Upper lobe of left lung (tissue), 6 donors: ENCODE data around the gene GRIN1. TPM values are rescaled to one million over a fixed set of nuclear protein-coding genes. Genes with fewer than 3 reads are reported as not detected.

Experiments used
- ATAC-seq, 2 donors: fragments of 200-7000 bp; cut with Tn5 transposase; one replicate each; pipeline ENCODE4 v1.9.1; 2022; ENCODE audit warnings: mild to moderate bottlenecking in 2 of 2, moderate library complexity in 2 of 2; ENCODE audit not compliant: low FRiP score in 2 of 2
- DNase-seq, 2 donors: peaks; one replicate each; pipeline ENCODE4 v3.0.0-alpha.2; 2019 to 2020
- H3K27ac ChIP-seq, 4 donors: fragments of 200-600 bp; sonication (generic); one replicate each; pipeline ENCODE4 v1.5.1; 2016 to 2019
- H3K27me3 ChIP-seq, 4 donors: fragments of 200-600 bp; sonication (generic); one replicate each; pipeline ENCODE4 v1.5.1; 2017 to 2019
- H3K36me3 ChIP-seq, 4 donors: fragments of 200-600 bp; sonication (generic); one replicate each; pipeline ENCODE4 v1.5.1; 2016 to 2019
- H3K4me1 ChIP-seq, 4 donors: fragments of 200-600 bp; sonication (generic); one replicate each; pipeline ENCODE4 v1.5.1; 2018 to 2019
- H3K4me3 ChIP-seq, 4 donors: fragments of 200-600 bp; sonication (generic); one replicate each; pipeline ENCODE4 v1.5.1; 2017 to 2019; ENCODE audit warnings: mild to moderate bottlenecking in 2 of 4, moderate library complexity in 1 of 4
- H3K9me3 ChIP-seq, 4 donors: fragments of 200-600 bp; sonication (generic); one replicate each; pipeline ENCODE4 v1.5.1; 2018 to 2019
- EP300 ChIP-seq, 4 donors: sonication (generic); formaldehyde crosslinking; IDR thresholded peaks; one replicate each; pipeline ENCODE4 v1.5.1; 2017; ENCODE audit warnings: antibody characterized with exemption in 4 of 4, control low read depth in 2 of 4
- POLR2A ChIP-seq, 4 donors: fragments of 450-650 bp; IDR thresholded peaks; one replicate each; pipeline ENCODE4 v1.5.1; 2016 to 2017; ENCODE audit warnings: antibody characterized with exemption in 4 of 4, mild to moderate bottlenecking in 2 of 4
- POLR2AphosphoS5 ChIP-seq, 2 donors: sonication (generic); formaldehyde crosslinking; IDR thresholded peaks; one replicate each; pipeline ENCODE4 v1.5.1; 2017; ENCODE audit warnings: antibody characterized with exemption in 2 of 2
- whole genome bisulfite sequencing, 2 donors: methylation state at CpG; one replicate each; pipeline ENCODE4 v1.1.5; 2017 to 2018; 5-methylcytosine and 5-hydroxymethylcytosine counted together
- total RNA-seq, 6 donors: library from RNA; depleted of rRNA in 4 of 6; stranded (reverse); fragments of >200 nt in 4 of 6; gene quantifications; one replicate each; pipeline versions ENCODE4 v1.1.0 to v1.2.1, GENCODE V29; 2016 to 2021
- TF ChIP-seq, protein P1 (sequence below), 6 experiments: fragments of 450-650 bp in 4 of 6; fragments of 200-600 bp in 2 of 6; sonication (generic) in 2 of 6; IDR thresholded peaks; one replicate each; pipeline ENCODE4 v1.5.1; 2016 to 2019; ENCODE audit warnings: antibody characterized with exemption in 6 of 6
- donor health status: DM: no; HTN: no; CAD: no; lungs with moderate emphysema.
- donor health status: DM: no; HTN: yes; CAD: no; lungs with severe emphysema.

Gene GRIN1
- total RNA-seq, 6 donors from 2014 or later: 0.17 to 2.1 (median 0.49) TPM; not detected in 3

DNA sequence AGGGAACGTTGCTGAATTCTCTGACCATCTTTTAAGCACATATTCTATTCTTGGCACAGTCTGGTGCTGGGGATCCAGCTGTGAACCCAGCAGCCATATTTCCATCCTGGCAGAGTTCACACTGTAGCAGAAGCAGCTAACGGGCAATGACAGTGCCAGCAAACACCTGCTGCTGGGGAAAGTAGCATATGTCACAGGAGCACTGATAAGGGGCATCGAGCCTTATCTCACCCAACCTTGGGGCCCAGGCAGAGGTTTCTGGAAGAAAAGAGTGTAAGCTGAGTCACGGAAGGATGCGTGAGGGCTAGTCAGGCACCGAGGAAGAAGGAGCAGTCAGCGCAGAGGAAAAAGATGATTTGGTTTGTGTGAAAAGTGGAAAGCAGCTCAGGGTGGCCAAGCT is 67.6 kb downstream of the GRIN1 start:
- DNase-seq (no peak), ATAC-seq (no peak)
- no peak for TF ChIP-seq POLR2AphosphoS5 (IDR thresholded peaks at IDR 0.05)
- no peak for TF ChIP-seq EP300 (IDR thresholded peaks at IDR 0.05)
- TF ChIP-seq POLR2A (IDR thresholded peaks at IDR 0.05): no peak
- TF ChIP-seq, protein P1, sequence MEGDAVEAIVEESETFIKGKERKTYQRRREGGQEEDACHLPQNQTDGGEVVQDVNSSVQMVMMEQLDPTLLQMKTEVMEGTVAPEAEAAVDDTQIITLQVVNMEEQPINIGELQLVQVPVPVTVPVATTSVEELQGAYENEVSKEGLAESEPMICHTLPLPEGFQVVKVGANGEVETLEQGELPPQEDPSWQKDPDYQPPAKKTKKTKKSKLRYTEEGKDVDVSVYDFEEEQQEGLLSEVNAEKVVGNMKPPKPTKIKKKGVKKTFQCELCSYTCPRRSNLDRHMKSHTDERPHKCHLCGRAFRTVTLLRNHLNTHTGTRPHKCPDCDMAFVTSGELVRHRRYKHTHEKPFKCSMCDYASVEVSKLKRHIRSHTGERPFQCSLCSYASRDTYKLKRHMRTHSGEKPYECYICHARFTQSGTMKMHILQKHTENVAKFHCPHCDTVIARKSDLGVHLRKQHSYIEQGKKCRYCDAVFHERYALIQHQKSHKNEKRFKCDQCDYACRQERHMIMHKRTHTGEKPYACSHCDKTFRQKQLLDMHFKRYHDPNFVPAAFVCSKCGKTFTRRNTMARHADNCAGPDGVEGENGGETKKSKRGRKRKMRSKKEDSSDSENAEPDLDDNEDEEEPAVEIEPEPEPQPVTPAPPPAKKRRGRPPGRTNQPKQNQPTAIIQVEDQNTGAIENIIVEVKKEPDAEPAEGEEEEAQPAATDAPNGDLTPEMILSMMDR (IDR thresholded peaks at IDR 0.05): no peak
- Histone ChIP-seq H3K27me3 (no peaks in the 10 kb centered on the region), H3K27ac (no peak overlapping the region), H3K9me3 (no peaks in the 10 kb centered on the region), H3K4me3 (peak overlapping the region in 3 of 4 donors; percentile 87 to 96 (median 94)), H3K4me1 (peaks cover 25 to 56% (median 40%) of the 10 kb centered on the region in 4 donors), H3K36me3 (peaks cover 0 to 21% (median 9%) of the 10 kb centered on the region in 4 donors)
- WGBS, 2 donors: 74 to 76% methylated on average over 7 of the region's 7 CpGs

DNA sequence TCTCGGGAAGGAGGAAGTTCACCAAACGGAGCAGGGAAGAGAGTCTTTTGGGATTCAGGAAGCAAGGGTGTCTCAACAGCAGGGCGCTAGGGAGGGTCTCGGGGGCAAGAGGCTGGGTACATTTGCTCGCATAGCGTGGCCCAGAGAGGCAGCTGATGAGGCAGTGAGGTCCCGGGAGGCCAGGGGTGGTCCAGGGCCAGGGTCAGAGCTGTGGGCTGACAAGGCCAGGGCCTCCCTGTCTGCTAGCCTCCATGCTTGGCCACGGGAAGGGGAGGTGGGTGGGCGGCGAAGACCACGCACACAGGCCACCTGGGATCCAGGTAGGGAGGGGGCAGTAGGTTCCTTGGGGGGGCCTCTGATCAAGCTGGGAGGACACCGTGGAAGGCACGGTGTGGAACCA is 72.6 kb downstream of the GRIN1 start:
- no peak for ATAC-seq
- 76 to 88% methylated on average over 13 of the region's 13 CpGs for WGBS, 2 donors
- no peaks in the 10 kb centered on the region for H3K27me3 ChIP-seq

DNA sequence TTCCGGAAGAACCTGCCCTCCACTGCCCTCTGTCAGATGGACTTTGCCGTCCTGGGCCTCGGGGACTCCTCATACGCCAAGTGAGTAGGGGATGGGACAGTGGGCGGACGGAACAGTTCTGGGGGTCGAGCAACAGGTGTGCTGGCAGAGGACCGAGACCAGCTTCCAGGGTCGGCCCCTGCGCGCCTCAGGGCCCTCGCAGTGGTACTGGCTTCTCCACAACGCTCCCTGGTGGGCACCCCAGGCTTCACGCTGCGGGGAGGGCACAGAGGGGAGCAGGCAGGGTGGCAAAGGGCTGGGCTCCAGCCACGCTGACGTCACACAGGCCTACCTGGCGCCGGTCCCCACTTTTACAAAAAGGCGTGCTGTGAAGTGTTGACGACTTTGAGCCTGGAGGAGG is 73.6 kb downstream of the GRIN1 start:
- no peak for TF ChIP-seq EP300 (IDR thresholded peaks at IDR 0.05)
- no peak for ATAC-seq
- WGBS, 2 donors: 84 to 94% methylated on average over 7 to 20 of the region's 21 CpGs
- no peaks in the 10 kb centered on the region for H3K27me3 ChIP-seq
- H3K27ac ChIP-seq: no peak overlapping the region
- no peaks in the 10 kb centered on the region for H3K9me3 ChIP-seq
- peaks cover 7 to 13% (median 9%) of the 10 kb centered on the region in 4 donors for H3K4me1 ChIP-seq
- peak in 1 of 2 donors; percentile 70 for DNase-seq
- H3K36me3 ChIP-seq: peaks cover 0 to 48% (median 17%) of the 10 kb centered on the region in 4 donors
- H3K4me3 ChIP-seq: no peak overlapping the region

More for the DNA sequence above, 72.6 kb downstream of the GRIN1 start:
- Histone ChIP-seq H3K4me1 (peaks cover 4 to 12% (median 7%) of the 10 kb centered on the region in 4 donors), H3K4me3 (no peak overlapping the region), H3K9me3 (no peaks in the 10 kb centered on the region), H3K27ac (no peak overlapping the region), H3K36me3 (peaks cover 0 to 49% (median 17%) of the 10 kb centered on the region in 4 donors)
- TF ChIP-seq EP300 (IDR thresholded peaks at IDR 0.05) (no peak), POLR2AphosphoS5 (IDR thresholded peaks at IDR 0.05) (no peak), POLR2A (IDR thresholded peaks at IDR 0.05) (no peak)
- TF ChIP-seq, protein P1 (IDR thresholded peaks at IDR 0.05): no peak
- peak in 1 of 2 donors; percentile 49 for DNase-seq

DNA sequence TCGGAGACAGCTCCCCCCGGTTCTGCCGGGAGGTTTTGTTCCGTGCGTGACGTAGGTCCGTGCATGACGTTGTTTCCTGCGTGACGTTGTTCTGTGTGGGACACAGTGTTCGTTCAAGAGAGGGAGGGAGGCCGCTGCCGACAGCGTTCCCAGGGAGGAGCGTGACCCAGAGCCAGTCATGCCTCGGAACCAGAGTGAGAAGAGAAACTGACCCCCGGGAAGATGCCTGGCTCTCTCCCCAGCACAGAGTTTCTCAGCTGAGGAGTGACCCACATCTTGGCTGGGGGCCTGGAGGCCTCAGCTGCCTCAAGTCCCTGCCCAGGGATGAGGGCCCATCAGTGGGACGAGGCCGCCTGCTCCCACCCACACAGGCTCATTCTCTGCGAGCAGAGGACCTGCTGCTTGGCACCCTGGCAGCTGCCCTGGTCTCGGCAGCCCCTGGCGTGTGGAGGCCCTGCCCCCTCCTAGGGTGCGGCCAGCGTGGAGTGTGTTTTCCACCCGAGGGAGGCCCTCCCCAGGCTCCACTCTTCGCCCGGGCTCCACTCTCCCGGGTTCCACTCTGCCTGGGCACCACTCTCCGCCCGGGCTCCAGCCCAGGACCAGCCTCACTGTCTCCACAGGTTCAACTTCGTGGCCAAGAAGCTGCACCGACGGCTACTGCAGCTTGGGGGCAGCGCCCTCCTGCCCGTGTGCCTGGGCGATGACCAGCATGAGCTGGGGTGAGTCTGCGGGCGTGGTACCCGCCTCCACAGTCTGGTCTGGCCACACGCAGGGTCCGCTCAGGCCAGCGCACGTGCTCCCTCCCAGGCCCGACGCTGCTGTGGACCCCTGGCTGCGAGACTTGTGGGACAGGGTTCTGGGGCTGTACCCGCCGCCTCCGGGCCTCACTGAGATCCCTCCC is 74.5 kb downstream of the GRIN1 start:
- DNase-seq (peak in 1 of 2 donors; percentile 78), ATAC-seq (no peak)
- Histone ChIP-seq H3K27me3 (no peaks in the 10 kb centered on the region), H3K4me3 (no peak overlapping the region), H3K9me3 (no peaks in the 10 kb centered on the region), H3K36me3 (peaks cover 0 to 45% (median 17%) of the 10 kb centered on the region in 4 donors), H3K27ac (no peak overlapping the region), H3K4me1 (peaks cover 16 to 19% (median 17%) of the 10 kb centered on the region in 4 donors)
- 92 to 93% methylated on average over 21 to 43 of the region's 49 CpGs for WGBS, 2 donors
- TF ChIP-seq POLR2A (IDR thresholded peaks at IDR 0.05) (no peak), EP300 (IDR thresholded peaks at IDR 0.05) (no peak), POLR2AphosphoS5 (IDR thresholded peaks at IDR 0.05) (no peak)
- TF ChIP-seq, protein P1 (IDR thresholded peaks at IDR 0.05): no peak

DNA sequence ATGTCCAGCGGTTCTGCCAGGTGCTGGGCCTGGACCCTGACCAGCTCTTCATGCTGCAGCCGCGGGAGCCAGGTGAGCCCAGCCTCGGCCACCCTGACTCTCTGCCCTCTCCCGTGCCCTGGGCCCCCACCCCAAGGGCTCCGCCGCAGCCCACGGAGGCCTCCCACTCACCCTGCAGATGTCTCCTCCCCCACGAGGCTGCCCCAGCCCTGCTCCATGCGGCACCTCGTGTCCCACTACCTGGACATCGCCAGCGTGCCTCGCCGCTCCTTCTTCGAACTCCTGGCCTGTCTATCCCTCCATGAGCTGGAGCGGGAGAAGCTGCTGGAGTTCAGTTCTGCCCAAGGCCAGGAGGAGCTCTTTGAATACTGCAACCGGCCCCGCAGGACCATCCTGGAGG is 75.7 kb downstream of the GRIN1 start:
- Histone ChIP-seq H3K36me3 (peaks cover 0 to 40% (median 15%) of the 10 kb centered on the region in 4 donors), H3K4me1 (peaks cover 19 to 27% (median 24%) of the 10 kb centered on the region in 4 donors), H3K27ac (no peak overlapping the region), H3K4me3 (no peak overlapping the region), H3K27me3 (no peaks in the 10 kb centered on the region), H3K9me3 (no peaks in the 10 kb centered on the region)
- DNase-seq (peak in 1 of 2 donors; percentile 74), ATAC-seq (no peak)
- TF ChIP-seq, protein P1 (IDR thresholded peaks at IDR 0.05): no peak
- no peak for TF ChIP-seq POLR2A (IDR thresholded peaks at IDR 0.05)
- no peak for TF ChIP-seq EP300 (IDR thresholded peaks at IDR 0.05)
- no peak for TF ChIP-seq POLR2AphosphoS5 (IDR thresholded peaks at IDR 0.05)
- 95 to 96% methylated on average over 12 to 18 of the region's 19 CpGs for WGBS, 2 donors
